Peyer's patch (tissue), 4 donors: ENCODE data around the gene GNG12.

Experiments
- CTCF ChIP-seq, 6 experiments: fragments of 450-650 bp in 4 of 6; fragments of 200-600 bp in 2 of 6; sonication (generic) in 1 of 6; IDR thresholded peaks; one replicate each; pipeline ENCODE4 v1.5.1; 2017 to 2019; ENCODE audit warnings: antibody characterized with exemption in 6 of 6, mild to moderate bottlenecking in 3 of 6, moderate library complexity in 1 of 6
- POLR2A ChIP-seq, 2 donors: fragments of 450-650 bp; IDR thresholded peaks; one replicate each; pipeline ENCODE4 v1.5.1; 2017; ENCODE audit warnings: antibody characterized with exemption in 2 of 2, mild to moderate bottlenecking in 2 of 2, moderate library complexity in 2 of 2

- TF ChIP-seq CTCF (IDR thresholded peaks at IDR 0.05) (no peak), POLR2A (IDR thresholded peaks at IDR 0.05) (no peak)
Observed at GRCh38 chr1:67750691-67751054, 82.6 kb downstream of the GNG12 start.
